Activated effector memory CD4-positive, alpha-beta T cell treated with anti-CD3 and anti-CD28 coated beads, Interleukin-2, amount 50 U/mL, for 16 hours (primary cell): Measurements from ENCODE around the gene MFF.
"Not testable (repeated sequence)": the region's sequence is repeated elsewhere in the genome, so short reads cannot be mapped to it uniquely, and the experiment has no call there.

Source experiments
- DNase-seq: peaks from one replicate; pipeline ENCODE4 v3.0.0-alpha.2; 2020

The MFF gene

GRCh38 chr2:227337442-227337841 lies 12.4 kb downstream of the MFF start:
- no peak for DNase-seq

GRCh38 chr2:227339098-227339599 lies 14.1 kb downstream of the MFF start:
- DNase-seq = no peak

- no peak for DNase-seq
These were observed 15.1 kb downstream of the MFF start for GRCh38 chr2:227340106-227340505.

- no peak for DNase-seq
These were observed 16.5 kb downstream of the MFF start for GRCh38 chr2:227341553-227341952.

GRCh38 chr2:227344231-227344630 lies 19.2 kb downstream of the MFF start:
- DNase-seq = no peak

GRCh38 chr2:227347117-227347516 lies 22.1 kb downstream of the MFF start:
- DNase-seq = no peak

- DNase-seq = no peak
These were observed 23.3 kb downstream of the MFF start for GRCh38 chr2:227348324-227348723.

GRCh38 chr2:227349989-227350612 lies 25.1 kb downstream of the MFF start:
- DNase-seq = no peak

GRCh38 chr2:227351639-227352038 lies 26.6 kb downstream of the MFF start:
- DNase-seq = no peak

GRCh38 chr2:227360351-227360750 lies 35.3 kb downstream of the MFF start:
- no peak for DNase-seq

- DNase-seq = no peak
These were observed 38.7 kb downstream of the MFF start for GRCh38 chr2:227363756-227364155.

GRCh38 chr2:227364585-227365263 lies 39.7 kb downstream of the MFF start:
- DNase-seq = not testable (repeated sequence)

- DNase-seq = no peak
These were observed 40.8 kb downstream of the MFF start for GRCh38 chr2:227365833-227366232.

- DNase-seq = no peak
These were observed 41.8 kb downstream of the MFF start for GRCh38 chr2:227366769-227367426.

- no peak for DNase-seq
These were observed 42.4 kb downstream of the MFF start for GRCh38 chr2:227367427-227367795.

- no peak for DNase-seq
These were observed 43.5 kb downstream of the MFF start for GRCh38 chr2:227368574-227368973.

GRCh38 chr2:227370092-227370491 lies 45.0 kb downstream of the MFF start:
- no peak for DNase-seq

- DNase-seq = no peak
These were observed 45.8 kb downstream of the MFF start for GRCh38 chr2:227370791-227371312.

GRCh38 chr2:227373389-227373788 lies 48.3 kb downstream of the MFF start:
- DNase-seq = no peak

GRCh38 chr2:227374158-227374557 lies 49.1 kb downstream of the MFF start:
- DNase-seq = peak; percentile 67

- DNase-seq = no peak
These were observed 51.8 kb downstream of the MFF start for GRCh38 chr2:227376656-227377396.

- DNase-seq = no peak
These were observed 52.7 kb downstream of the MFF start for GRCh38 chr2:227377467-227378351.
